K562 (cell line): ENCODE results near the gene TMEM184B. TPM values are rescaled to one million over a fixed set of nuclear protein-coding genes. Genes with fewer than 3 reads are reported as not detected.

Experiments
- FOXM1 ChIP-seq, 2 experiments: fragments of 450-650 bp in 1 of 2; sonication (generic) in 1 of 2; formaldehyde crosslinking in 1 of 2; IDR thresholded peaks; 2 replicates each; pipeline versions ENCODE4 v1.6.1 to v1.9.0; 2017 to 2022; ENCODE audit warnings: low read depth in 2 of 2, mild to moderate bottlenecking in 2 of 2, missing genetic modification reagents in 1 of 2, moderate library complexity in 1 of 2
- GATA2 ChIP-seq: sonication (generic); formaldehyde crosslinking; IDR thresholded peaks from 2 replicates; pipeline ENCODE4 v1.4.0; 2020; ENCODE audit warnings: mild to moderate bottlenecking, missing genetic modification reagents
- PTRF ChIP-seq: fragments of 450-650 bp; IDR thresholded peaks from 2 replicates; pipeline ENCODE4 v1.6.1; 2016; ENCODE audit warnings: mild to moderate bottlenecking, missing genetic modification characterization, missing compliant biosample characterization
- RBFOX2 ChIP-seq: fragments of 200-400 bp; formaldehyde crosslinking; IDR thresholded peaks from 2 replicates; pipeline ENCODE4 v1.6.1; 2017; ENCODE audit warnings: low read depth, mild to moderate bottlenecking, low read length, moderate library complexity
- RBM25 ChIP-seq: fragments of 200-400 bp; formaldehyde crosslinking; IDR thresholded peaks from 2 replicates; pipeline ENCODE4 v1.6.1; 2018; ENCODE audit warnings: low read length, low read depth, moderate library complexity; ENCODE audit not compliant: severe bottlenecking
- SRSF9 ChIP-seq: fragments of 200-400 bp; formaldehyde crosslinking; IDR thresholded peaks from 2 replicates; pipeline ENCODE4 v1.6.1; 2017; ENCODE audit warnings: low read depth, low read length, borderline replicate concordance
- STAT5A ChIP-seq: IDR thresholded peaks from 2 replicates; pipeline ENCODE4 v1.6.1; 2012; ENCODE audit warnings: low read length, inconsistent platforms, borderline replicate concordance
- TBL1XR1 ChIP-seq, 2 experiments: IDR thresholded peaks; 2 replicates each; pipeline ENCODE4 v1.6.1; 2012; ENCODE audit warnings: improper control_type of control experiment in 2 of 2, low read length in 2 of 2, mild to moderate bottlenecking in 1 of 2
- THRAP3 ChIP-seq: fragments of 450-650 bp; IDR thresholded peaks from 2 replicates; pipeline ENCODE4 v1.6.1; 2016; ENCODE audit warnings: mild to moderate bottlenecking, inconsistent platforms, borderline replicate concordance
- U2AF2 ChIP-seq: fragments of 200-400 bp; formaldehyde crosslinking; optimal IDR thresholded peaks from 2 replicates; pipeline ENCODE3; 2017; ENCODE audit warnings: low read depth, mild to moderate bottlenecking, low read length
- ZNF224 ChIP-seq: sonication (generic); formaldehyde crosslinking; IDR thresholded peaks from 2 replicates; pipeline ENCODE4 v1.8.0; 2022; ENCODE audit warnings: mild to moderate bottlenecking, missing genetic modification reagents
- ZNF263 ChIP-seq: sonication (generic); formaldehyde crosslinking; IDR thresholded peaks from 2 replicates; pipeline ENCODE4 v1.8.0; 2022; ENCODE audit warnings: mild to moderate bottlenecking, missing genetic modification reagents, borderline replicate concordance
- ZNF57 ChIP-seq: fragments of 450-650 bp; formaldehyde crosslinking; IDR thresholded peaks from 2 replicates; pipeline ENCODE4 v1.4.0; 2020; ENCODE audit warnings: mild to moderate bottlenecking, moderate library complexity
- polyA plus RNA-seq, 8 experiments: library from polyadenylated mRNA; depleted of rRNA in 4 of 8; stranded (reverse) in 5 of 8; unstranded in 3 of 8; fragments of >200 nt; fragmentation: Nextera tagmentation in 2 of 8; fragmentation: Illumina TruSeq in 1 of 8; extraction: Ambion mirVana in 2 of 8; extraction: Trizol in 1 of 8; gene quantifications; 2 replicates each; pipeline versions ENCODE4 v1.2.1 to v1.2.3, GENCODE V29; 2011 to 2014; ENCODE audit warnings: inconsistent platforms in 1 of 8, missing spikeins in 1 of 8
- total RNA-seq, 7 experiments: library from RNA; depleted of rRNA in 6 of 7; stranded (reverse); fragments of >200 nt in 6 of 7; fragmentation: Illumina TruSeq in 2 of 7; extraction: Trizol in 2 of 7; gene quantifications; 2 replicates each; pipeline versions ENCODE4 v1.2.1 to v1.2.3, GENCODE V29; 2011 to 2021; ENCODE audit warnings: low replicate concordance in 1 of 7
- TF ChIP-seq, protein P1 (sequence below): sonication (generic); formaldehyde crosslinking; IDR thresholded peaks from 2 replicates; pipeline ENCODE4 v1.8.0; 2023; ENCODE audit warnings: mild to moderate bottlenecking, missing genetic modification reagents
- TF ChIP-seq, protein P2 (sequence below), 2 experiments: IDR thresholded peaks in 1 of 2; conservative IDR thresholded peaks in 1 of 2; 2 replicates each; pipeline ENCODE4 v1.6.1; 2016; ENCODE audit warnings: low read depth in 2 of 2, mild to moderate bottlenecking in 1 of 2, missing compliant biosample characterization in 1 of 2, missing genetic modification characterization in 1 of 2, moderate library complexity in 1 of 2
- TF ChIP-seq, protein P3 (sequence below): fragments of 450-650 bp; IDR thresholded peaks from 2 replicates; pipeline ENCODE4 v1.6.1; 2018; ENCODE audit warnings: mild to moderate bottlenecking, low read depth; ENCODE audit not compliant: partially characterized antibody
- TF ChIP-seq, protein P4 (sequence below): fragments of 450-650 bp; formaldehyde crosslinking; IDR thresholded peaks from 2 replicates; pipeline ENCODE4 v1.4.0; 2020; ENCODE audit warnings: mild to moderate bottlenecking, moderate library complexity

Gene TMEM184B
- total and polyA plus RNA-seq, 9 of the 15 experiments (the other 6 are each of a cell fraction or from before 2014, with no cell fraction given) = 0.31 to 25.1 (median 6.2) TPM

DNA sequence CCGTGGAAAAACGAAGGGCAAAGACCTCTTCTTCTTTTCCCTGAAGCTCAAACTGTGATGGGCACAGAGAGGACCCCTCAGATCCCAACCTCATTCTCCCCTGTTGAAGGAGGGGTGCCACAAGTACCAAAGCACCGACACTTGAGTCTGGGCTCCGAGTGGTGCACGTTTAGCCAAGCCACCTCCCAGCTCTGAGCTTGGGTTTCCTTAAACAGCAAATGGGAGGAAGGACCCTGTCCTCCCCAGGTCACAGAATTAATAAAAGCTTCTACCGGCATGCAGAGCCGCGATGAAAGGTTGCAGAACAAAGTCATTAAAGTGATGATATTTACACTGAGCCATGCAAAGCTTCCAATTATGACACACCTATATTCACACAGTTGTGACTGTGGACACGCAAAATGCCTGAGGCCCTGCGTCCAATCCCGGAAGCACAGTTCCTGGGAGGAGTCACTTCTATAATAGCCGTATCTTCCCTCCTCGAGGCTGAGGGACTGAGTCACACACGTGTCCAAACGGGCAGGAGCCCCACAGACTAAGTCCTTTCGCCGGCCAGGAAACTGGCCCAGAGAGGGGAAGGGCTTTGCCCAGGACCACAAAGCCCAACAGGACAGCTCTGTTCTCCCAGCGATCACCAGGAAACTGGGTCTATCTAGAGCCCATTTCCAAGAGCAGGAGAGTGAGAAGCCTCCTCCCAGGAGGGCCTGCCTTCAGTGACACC is 45.3 kb upstream of the TMEM184B start (continued):
- TF ChIP-seq, protein P1, sequence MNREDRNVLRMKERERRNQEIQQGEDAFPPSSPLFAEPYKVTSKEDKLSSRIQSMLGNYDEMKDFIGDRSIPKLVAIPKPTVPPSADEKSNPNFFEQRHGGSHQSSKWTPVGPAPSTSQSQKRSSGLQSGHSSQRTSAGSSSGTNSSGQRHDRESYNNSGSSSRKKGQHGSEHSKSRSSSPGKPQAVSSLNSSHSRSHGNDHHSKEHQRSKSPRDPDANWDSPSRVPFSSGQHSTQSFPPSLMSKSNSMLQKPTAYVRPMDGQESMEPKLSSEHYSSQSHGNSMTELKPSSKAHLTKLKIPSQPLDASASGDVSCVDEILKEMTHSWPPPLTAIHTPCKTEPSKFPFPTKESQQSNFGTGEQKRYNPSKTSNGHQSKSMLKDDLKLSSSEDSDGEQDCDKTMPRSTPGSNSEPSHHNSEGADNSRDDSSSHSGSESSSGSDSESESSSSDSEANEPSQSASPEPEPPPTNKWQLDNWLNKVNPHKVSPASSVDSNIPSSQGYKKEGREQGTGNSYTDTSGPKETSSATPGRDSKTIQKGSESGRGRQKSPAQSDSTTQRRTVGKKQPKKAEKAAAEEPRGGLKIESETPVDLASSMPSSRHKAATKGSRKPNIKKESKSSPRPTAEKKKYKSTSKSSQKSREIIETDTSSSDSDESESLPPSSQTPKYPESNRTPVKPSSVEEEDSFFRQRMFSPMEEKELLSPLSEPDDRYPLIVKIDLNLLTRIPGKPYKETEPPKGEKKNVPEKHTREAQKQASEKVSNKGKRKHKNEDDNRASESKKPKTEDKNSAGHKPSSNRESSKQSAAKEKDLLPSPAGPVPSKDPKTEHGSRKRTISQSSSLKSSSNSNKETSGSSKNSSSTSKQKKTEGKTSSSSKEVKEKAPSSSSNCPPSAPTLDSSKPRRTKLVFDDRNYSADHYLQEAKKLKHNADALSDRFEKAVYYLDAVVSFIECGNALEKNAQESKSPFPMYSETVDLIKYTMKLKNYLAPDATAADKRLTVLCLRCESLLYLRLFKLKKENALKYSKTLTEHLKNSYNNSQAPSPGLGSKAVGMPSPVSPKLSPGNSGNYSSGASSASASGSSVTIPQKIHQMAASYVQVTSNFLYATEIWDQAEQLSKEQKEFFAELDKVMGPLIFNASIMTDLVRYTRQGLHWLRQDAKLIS (CRISPR knock-in tag) = no peak
- TF ChIP-seq SRSF9 = no peak
- no peak for TF ChIP-seq RBM25
- no peak for TF ChIP-seq THRAP3
- TF ChIP-seq, protein P2, sequence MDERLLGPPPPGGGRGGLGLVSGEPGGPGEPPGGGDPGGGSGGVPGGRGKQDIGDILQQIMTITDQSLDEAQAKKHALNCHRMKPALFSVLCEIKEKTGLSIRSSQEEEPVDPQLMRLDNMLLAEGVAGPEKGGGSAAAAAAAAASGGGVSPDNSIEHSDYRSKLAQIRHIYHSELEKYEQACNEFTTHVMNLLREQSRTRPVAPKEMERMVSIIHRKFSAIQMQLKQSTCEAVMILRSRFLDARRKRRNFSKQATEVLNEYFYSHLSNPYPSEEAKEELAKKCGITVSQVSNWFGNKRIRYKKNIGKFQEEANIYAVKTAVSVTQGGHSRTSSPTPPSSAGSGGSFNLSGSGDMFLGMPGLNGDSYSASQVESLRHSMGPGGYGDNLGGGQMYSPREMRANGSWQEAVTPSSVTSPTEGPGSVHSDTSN (CRISPR knock-in tag; IDR thresholded peaks at IDR 0.05; ENCODE audit: low read depth) = no peak
- TF ChIP-seq, protein P2 (tag; conservative IDR thresholded peaks at IDR 0.05; ENCODE audit: low read depth) = no peak
- TF ChIP-seq, protein P3, sequence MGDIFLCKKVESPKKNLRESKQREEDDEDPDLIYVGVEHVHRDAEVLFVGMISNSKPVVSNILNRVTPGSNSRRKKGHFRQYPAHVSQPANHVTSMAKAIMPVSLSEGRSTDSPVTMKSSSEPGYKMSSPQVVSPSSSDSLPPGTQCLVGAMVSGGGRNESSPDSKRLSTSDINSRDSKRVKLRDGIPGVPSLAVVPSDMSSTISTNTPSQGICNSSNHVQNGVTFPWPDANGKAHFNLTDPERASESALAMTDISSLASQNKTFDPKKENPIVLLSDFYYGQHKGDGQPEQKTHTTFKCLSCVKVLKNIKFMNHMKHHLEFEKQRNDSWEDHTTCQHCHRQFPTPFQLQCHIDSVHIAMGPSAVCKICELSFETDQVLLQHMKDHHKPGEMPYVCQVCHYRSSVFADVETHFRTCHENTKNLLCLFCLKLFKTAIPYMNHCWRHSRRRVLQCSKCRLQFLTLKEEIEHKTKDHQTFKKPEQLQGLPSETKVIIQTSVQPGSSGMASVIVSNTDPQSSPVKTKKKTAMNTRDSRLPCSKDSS = no peak
- no peak for TF ChIP-seq FOXM1 (IDR thresholded peaks at IDR 0.05; ENCODE audit: low read depth)
- TF ChIP-seq FOXM1 (CRISPR knock-in tag; IDR thresholded peaks at IDR 0.05; ENCODE audit: low read depth) = no peak
- no peak for TF ChIP-seq U2AF2
- TF ChIP-seq, protein P4, sequence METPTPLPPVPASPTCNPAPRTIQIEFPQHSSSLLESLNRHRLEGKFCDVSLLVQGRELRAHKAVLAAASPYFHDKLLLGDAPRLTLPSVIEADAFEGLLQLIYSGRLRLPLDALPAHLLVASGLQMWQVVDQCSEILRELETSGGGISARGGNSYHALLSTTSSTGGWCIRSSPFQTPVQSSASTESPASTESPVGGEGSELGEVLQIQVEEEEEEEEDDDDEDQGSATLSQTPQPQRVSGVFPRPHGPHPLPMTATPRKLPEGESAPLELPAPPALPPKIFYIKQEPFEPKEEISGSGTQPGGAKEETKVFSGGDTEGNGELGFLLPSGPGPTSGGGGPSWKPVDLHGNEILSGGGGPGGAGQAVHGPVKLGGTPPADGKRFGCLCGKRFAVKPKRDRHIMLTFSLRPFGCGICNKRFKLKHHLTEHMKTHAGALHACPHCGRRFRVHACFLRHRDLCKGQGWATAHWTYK (CRISPR knock-in tag) = 0 out of 2 replicates have a peak, but pooled peaks have one; percentile 30
- no peak for TF ChIP-seq TBL1XR1 (IDR thresholded peaks at IDR 0.05; ENCODE audit: low read length in 2 of 2)
- no peak for TF ChIP-seq STAT5A
- no peak for TF ChIP-seq ZNF57 (CRISPR knock-in tag)
- TF ChIP-seq PTRF (tag) = no peak
- TF ChIP-seq ZNF263 (CRISPR knock-in tag) = peak; percentile 91
- no peak for TF ChIP-seq ZNF224
- no peak for TF ChIP-seq GATA2 (CRISPR knock-in tag)
- peak; percentile 61 for TF ChIP-seq RBFOX2
